ENCODE data around the gene RCN2. TPM values are rescaled to one million over a fixed set of nuclear protein-coding genes. Genes with fewer than 3 reads are reported as not detected.
"Not testable (repeated sequence)": the region's sequence is repeated elsewhere in the genome, so short reads cannot be mapped to it uniquely, and the experiment has no call there.

The RCN2 gene
- total RNA-seq, 1 donor from 2014 or later = 25.0 TPM

DNA sequence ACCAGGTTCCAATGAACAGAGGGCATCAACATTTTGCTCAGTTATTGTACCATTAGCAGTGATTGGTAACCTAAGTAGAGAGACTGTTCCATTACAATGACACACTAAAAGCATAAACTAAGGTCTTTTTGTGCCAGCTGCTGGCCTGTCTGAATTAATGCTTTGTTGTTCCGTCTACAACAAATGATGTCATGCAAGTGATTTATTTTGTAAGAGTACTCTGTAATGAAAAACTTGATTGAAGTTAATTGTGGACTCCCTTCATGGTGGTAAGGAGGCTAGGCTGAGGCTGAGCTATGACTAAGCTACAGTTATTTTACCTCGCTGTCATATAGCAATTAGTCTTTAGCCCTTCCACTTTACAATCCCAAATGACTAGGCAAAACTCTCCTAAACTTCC is 23.2 kb downstream of the RCN2 start:
- DNase-seq (no peak), ATAC-seq (ENCODE audit: low read depth) (no peak)
- H3K27ac Mint-ChIP-seq = no peak overlapping the region
- H3K4me3 Mint-ChIP-seq = no peak overlapping the region
- no peaks in the 10 kb centered on the region for H3K9me3 Mint-ChIP-seq
- ChIA-PET POLR2A (no interaction called here), CTCF (no interaction called here)
- H3K4me1 Mint-ChIP-seq = no peaks in the 10 kb centered on the region
- TF ChIP-seq, protein P1, sequence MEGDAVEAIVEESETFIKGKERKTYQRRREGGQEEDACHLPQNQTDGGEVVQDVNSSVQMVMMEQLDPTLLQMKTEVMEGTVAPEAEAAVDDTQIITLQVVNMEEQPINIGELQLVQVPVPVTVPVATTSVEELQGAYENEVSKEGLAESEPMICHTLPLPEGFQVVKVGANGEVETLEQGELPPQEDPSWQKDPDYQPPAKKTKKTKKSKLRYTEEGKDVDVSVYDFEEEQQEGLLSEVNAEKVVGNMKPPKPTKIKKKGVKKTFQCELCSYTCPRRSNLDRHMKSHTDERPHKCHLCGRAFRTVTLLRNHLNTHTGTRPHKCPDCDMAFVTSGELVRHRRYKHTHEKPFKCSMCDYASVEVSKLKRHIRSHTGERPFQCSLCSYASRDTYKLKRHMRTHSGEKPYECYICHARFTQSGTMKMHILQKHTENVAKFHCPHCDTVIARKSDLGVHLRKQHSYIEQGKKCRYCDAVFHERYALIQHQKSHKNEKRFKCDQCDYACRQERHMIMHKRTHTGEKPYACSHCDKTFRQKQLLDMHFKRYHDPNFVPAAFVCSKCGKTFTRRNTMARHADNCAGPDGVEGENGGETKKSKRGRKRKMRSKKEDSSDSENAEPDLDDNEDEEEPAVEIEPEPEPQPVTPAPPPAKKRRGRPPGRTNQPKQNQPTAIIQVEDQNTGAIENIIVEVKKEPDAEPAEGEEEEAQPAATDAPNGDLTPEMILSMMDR (IDR thresholded peaks at IDR 0.05) = no peak
- intact Hi-C loops (cut with micrococcal nuclease) = no loop called here
- no peaks in the 10 kb centered on the region for H3K27me3 Mint-ChIP-seq
- peaks cover 14% of the 10 kb centered on the region for H3K36me3 Mint-ChIP-seq (ENCODE audit: low read depth)

DNA sequence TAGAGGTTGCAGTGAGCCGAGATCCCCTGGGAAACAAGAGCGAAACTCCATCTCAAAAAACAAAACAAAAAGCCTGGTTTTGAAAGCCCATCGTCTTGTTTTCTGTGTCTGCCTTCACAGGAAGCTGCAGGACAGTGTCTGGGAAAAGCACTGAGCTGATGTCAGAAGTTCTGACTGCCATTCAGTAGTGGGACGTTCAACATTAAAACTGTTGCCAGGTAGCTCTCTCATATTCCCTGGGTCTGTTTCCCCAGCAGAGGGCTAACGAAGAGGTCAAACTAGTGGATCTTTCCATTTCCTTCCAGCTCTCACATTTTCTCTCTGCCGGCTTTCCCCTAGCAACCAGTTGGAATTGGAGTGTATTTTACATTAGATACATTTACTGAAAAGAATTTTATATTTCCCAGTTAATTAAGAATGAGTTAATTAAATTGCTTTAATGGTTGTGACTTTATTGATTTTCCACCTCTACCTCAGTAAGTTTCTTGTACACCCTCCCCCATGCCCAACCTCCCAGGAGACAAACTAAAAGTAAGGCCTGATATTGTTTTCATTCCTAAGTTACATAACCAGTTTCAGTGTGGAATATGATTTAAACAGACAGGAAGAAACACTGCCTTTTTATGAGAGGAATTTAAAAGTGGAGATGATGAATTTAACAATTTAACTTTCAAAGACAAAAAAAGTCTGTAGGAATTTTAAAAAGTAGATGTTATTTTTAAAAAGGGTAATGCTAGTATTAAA is 29.9 kb downstream of the RCN2 start:
- ChIA-PET CTCF (interaction anchor here (1.1 kb wide), 1 partner anchor 13 kb away, joined by 3 read pairs; no protein-coding TSS in a partner anchor), POLR2A (interaction anchor here (0.5 kb wide), 1 partner anchor 459 kb away, joined by 5 read pairs; the partner anchor contains the start of gene HMG20A)
- Mint-ChIP-seq H3K9me3 (no peaks in the 10 kb centered on the region), H3K27ac (no peak overlapping the region), H3K4me3 (no peak overlapping the region), H3K27me3 (peaks cover 4% of the 10 kb centered on the region), H3K36me3 (ENCODE audit: low read depth) (no peaks in the 10 kb centered on the region), H3K4me1 (peaks cover 9% of the 10 kb centered on the region)
- DNase-seq = no peak
- intact Hi-C loops (cut with micrococcal nuclease) = no loop called here
- ATAC-seq (ENCODE audit: low read depth) = no peak
- TF ChIP-seq, protein P1 (IDR thresholded peaks at IDR 0.05) = no peak

DNA sequence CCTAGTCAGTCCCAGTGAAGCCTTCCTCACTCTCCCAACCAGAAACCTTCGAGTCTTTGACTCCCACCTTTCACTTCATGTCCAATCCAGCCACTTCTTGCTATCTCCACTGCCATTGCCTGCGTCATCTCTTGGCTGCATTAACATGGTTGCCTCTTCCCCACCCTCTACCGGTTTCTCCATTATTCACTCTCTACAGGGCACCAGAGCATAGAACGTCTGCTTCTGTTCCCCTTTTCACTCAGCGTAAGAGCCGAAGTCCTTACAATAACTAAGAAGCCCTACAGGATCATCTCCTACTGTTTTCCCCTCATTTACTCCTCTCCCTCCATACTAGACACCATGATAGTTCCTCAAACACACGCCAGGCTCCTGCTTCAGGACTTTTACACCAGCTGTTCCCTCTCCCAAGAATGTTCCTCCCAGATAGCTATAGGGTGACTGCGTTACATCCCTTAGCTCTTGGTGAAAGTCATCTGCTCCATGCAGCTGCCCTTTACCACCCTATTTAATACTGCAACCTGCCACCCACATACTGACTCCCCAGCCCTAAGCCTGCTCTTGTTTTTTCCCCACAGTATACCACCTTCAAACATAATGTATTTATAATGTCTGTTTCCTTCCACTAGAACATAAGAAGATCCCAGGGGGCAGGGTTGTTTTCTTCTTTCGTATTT is 30.9 kb downstream of the RCN2 start:
- POLR2A ChIA-PET = no interaction called here
- H3K27ac Mint-ChIP-seq = peak overlapping the region; percentile 8
- peaks cover 4% of the 10 kb centered on the region for H3K27me3 Mint-ChIP-seq
- H3K4me3 Mint-ChIP-seq = peak overlapping the region; percentile 2
- intact Hi-C loops (cut with micrococcal nuclease) = no loop called here
- TF ChIP-seq, protein P1 (IDR thresholded peaks at IDR 0.05) = no peak
- no peaks in the 10 kb centered on the region for H3K9me3 Mint-ChIP-seq
- H3K36me3 Mint-ChIP-seq (ENCODE audit: low read depth) = no peaks in the 10 kb centered on the region
- ATAC-seq (ENCODE audit: low read depth) (peak; percentile 94), DNase-seq (no peak)
- peaks cover 9% of the 10 kb centered on the region for H3K4me1 Mint-ChIP-seq
- CTCF ChIA-PET = no interaction called here

DNA sequence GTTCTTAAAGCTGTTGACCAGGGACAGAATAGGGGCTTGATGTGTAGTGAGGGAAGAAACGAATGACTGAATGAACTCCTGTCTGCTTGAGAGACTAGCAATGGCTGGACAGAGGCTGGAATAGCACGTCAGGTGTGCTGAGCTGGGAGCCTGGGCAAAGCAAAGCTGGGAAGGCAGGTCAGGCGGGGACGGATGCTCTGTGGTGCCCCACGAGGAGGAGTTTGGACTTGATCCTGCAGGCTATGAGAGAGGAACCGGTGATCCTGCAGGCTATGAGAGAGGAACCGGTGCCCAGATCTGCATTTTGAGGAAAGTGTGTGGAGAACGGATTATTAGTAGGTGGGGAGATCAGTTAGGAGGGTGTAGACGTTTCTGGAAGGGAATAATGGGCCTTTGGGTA is 32.0 kb downstream of the RCN2 start:
- ATAC-seq (ENCODE audit: low read depth) (no peak), DNase-seq (no peak)
- ChIA-PET POLR2A (no interaction called here), CTCF (no interaction called here)
- no peaks in the 10 kb centered on the region for H3K9me3 Mint-ChIP-seq
- H3K36me3 Mint-ChIP-seq (ENCODE audit: low read depth) = no peaks in the 10 kb centered on the region
- H3K27me3 Mint-ChIP-seq = peaks cover 4% of the 10 kb centered on the region
- H3K4me1 Mint-ChIP-seq = peaks cover 9% of the 10 kb centered on the region
- H3K27ac Mint-ChIP-seq = no peak overlapping the region
- TF ChIP-seq, protein P1 (IDR thresholded peaks at IDR 0.05) = no peak
- intact Hi-C loops (cut with micrococcal nuclease) = no loop called here
- H3K4me3 Mint-ChIP-seq = no peak overlapping the region

DNA sequence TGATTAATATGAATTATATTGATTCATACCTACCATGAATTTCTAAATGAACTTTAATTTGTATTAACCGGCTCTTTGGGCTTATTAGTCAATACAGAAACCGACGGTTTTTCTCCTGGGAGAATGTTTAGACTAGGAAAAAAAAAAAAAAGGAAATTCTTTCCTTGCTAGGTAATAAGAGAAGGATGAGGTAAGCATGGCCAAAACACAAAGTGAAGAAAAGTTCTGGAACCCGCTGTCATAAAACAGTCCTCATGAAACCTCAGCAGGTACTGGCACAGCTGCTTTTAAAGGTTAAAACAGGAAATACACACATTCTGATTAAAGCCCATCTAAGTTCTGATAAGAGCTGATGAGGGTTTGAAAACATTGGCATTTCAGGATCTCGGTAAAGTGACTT is 32.6 kb downstream of the RCN2 start:
- CTCF ChIA-PET = no interaction called here
- DNase-seq (no peak), ATAC-seq (ENCODE audit: low read depth) (no peak)
- intact Hi-C loops (cut with micrococcal nuclease) = no loop called here
- TF ChIP-seq, protein P1 (IDR thresholded peaks at IDR 0.05) = no peak
- POLR2A ChIA-PET = interaction anchor here (0.7 kb wide), 2 partner anchors 19 to 23 kb away, joined by 3 read pairs; no protein-coding TSS in a partner anchor
- no peaks in the 10 kb centered on the region for H3K36me3 Mint-ChIP-seq (ENCODE audit: low read depth)
- H3K9me3 Mint-ChIP-seq = no peaks in the 10 kb centered on the region
- peaks cover 9% of the 10 kb centered on the region for H3K4me1 Mint-ChIP-seq
- peaks cover 4% of the 10 kb centered on the region for H3K27me3 Mint-ChIP-seq
- H3K27ac Mint-ChIP-seq = no peak overlapping the region
- no peak overlapping the region for H3K4me3 Mint-ChIP-seq

DNA sequence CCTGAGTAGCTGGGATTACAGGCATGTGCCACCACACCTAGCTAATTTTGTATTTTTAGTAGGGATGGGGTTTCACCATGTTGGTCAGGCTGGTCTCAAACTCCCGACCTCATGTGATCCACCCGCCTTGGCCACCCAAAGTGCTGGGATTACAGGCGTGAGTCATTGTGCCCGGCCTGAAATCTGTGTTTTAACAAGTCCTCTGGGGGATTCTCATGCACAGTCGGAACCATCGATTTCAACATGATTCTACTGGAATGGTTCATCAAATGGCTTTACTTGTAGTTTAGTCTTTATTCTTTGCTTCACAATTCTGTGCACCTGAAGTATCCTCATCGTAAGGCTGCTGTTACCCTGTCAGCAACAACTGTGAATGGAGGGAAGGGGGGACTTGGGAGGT is 34.5 kb downstream of the RCN2 start:
- intact Hi-C loops (cut with micrococcal nuclease); DNase-seq; H3K27me3 Mint-ChIP-seq; H3K4me1 Mint-ChIP-seq; H3K27ac Mint-ChIP-seq; H3K36me3 Mint-ChIP-seq (ENCODE audit: low read depth); H3K4me3 Mint-ChIP-seq; CTCF ChIA-PET; H3K9me3 Mint-ChIP-seq; ATAC-seq (ENCODE audit: low read depth): not testable (repeated sequence)
- POLR2A ChIA-PET = interaction anchor here (0.6 kb wide), 1 partner anchor 32 kb away, joined by 3 read pairs; no protein-coding TSS in a partner anchor

Data from activated B cell treated with CpG ODN at 0.5 μM for 24 hours (primary cell).